ENCODE measurements around the gene UNC79.
"Not testable (repeated sequence)": the region's sequence is repeated elsewhere in the genome, so short reads cannot be mapped to it uniquely, and the experiment has no call there.

UNC79 gene

GRCh38 chr14:93398491-93398890, 32.2 kb upstream of the UNC79 start:
- Histone ChIP-seq H3K9me3 (ENCODE audit: control insufficient read depth, low read length) (no peaks in the 10 kb centered on the region), H3K79me2 (no peaks in the 10 kb centered on the region), H3K9ac (no peak overlapping the region), H3K27me3 (ENCODE audit: control insufficient read depth, insufficient read depth, low read length) (no peaks in the 10 kb centered on the region), H3K4me3 (ENCODE audit: low read depth, low read length) (no peak overlapping the region), H3K36me3 (ENCODE audit: control insufficient read depth, insufficient read depth, low read length) (no peaks in the 10 kb centered on the region), H3K4me2 (ENCODE audit: low read length) (no peak overlapping the region), H2AFZ (no peak overlapping the region), H3K27ac (no peak overlapping the region), H3K4me1 (no peaks in the 10 kb centered on the region)
- no peak for TF ChIP-seq CTCF (IDR thresholded peaks at IDR 0.05)

GRCh38 chr14:93402951-93403350, 27.8 kb upstream of the UNC79 start:
- TF ChIP-seq CTCF (IDR thresholded peaks at IDR 0.05), result no peak
- Histone ChIP-seq H3K79me2 (no peaks in the 10 kb centered on the region), H3K4me2 (ENCODE audit: low read length) (no peak overlapping the region), H3K27me3 (ENCODE audit: control insufficient read depth, insufficient read depth, low read length) (no peaks in the 10 kb centered on the region), H2AFZ (peak overlapping the region; percentile 61), H3K9ac (no peak overlapping the region), H3K4me3 (ENCODE audit: low read depth, low read length) (no peak overlapping the region), H3K4me1 (peaks cover 7% of the 10 kb centered on the region), H3K36me3 (ENCODE audit: control insufficient read depth, insufficient read depth, low read length) (no peaks in the 10 kb centered on the region), H3K9me3 (ENCODE audit: control insufficient read depth, low read length) (no peaks in the 10 kb centered on the region), H3K27ac (no peak overlapping the region)

GRCh38 chr14:93410021-93410420, 20.7 kb upstream of the UNC79 start:
- peaks cover 7% of the 10 kb centered on the region for H3K4me1 ChIP-seq
- H3K27me3 ChIP-seq (ENCODE audit: control insufficient read depth, insufficient read depth, low read length), result no peaks in the 10 kb centered on the region
- no peak overlapping the region for H3K4me2 ChIP-seq (ENCODE audit: low read length)
- H3K9ac ChIP-seq, result no peak overlapping the region
- no peak overlapping the region for H3K4me3 ChIP-seq (ENCODE audit: low read depth, low read length)
- H3K9me3 ChIP-seq (ENCODE audit: control insufficient read depth, low read length), result no peaks in the 10 kb centered on the region
- H2AFZ ChIP-seq, result no peak overlapping the region
- no peak overlapping the region for H3K27ac ChIP-seq
- H3K36me3 ChIP-seq (ENCODE audit: control insufficient read depth, insufficient read depth, low read length), result no peaks in the 10 kb centered on the region
- no peaks in the 10 kb centered on the region for H3K79me2 ChIP-seq
- no peak for TF ChIP-seq CTCF (IDR thresholded peaks at IDR 0.05)

- no peaks in the 10 kb centered on the region for H3K36me3 ChIP-seq (ENCODE audit: control insufficient read depth, insufficient read depth, low read length)
- no peaks in the 10 kb centered on the region for H3K79me2 ChIP-seq
- no peak overlapping the region for H3K4me2 ChIP-seq (ENCODE audit: low read length)
- H3K4me1 ChIP-seq, result peaks cover 7% of the 10 kb centered on the region
- no peak overlapping the region for H3K27ac ChIP-seq
- no peak overlapping the region for H3K9ac ChIP-seq
- H3K9me3 ChIP-seq (ENCODE audit: control insufficient read depth, low read length), result no peaks in the 10 kb centered on the region
- H2AFZ ChIP-seq, result no peak overlapping the region
- TF ChIP-seq CTCF (IDR thresholded peaks at IDR 0.05), result no peak
- H3K27me3 ChIP-seq (ENCODE audit: control insufficient read depth, insufficient read depth, low read length), result no peaks in the 10 kb centered on the region
- no peak overlapping the region for H3K4me3 ChIP-seq (ENCODE audit: low read depth, low read length)
Measured at GRCh38 chr14:93410893-93411292, 19.8 kb upstream of the UNC79 start.

GRCh38 chr14:93425136-93425535, 5.6 kb upstream of the UNC79 start:
- not testable (repeated sequence) for H3K36me3 ChIP-seq (ENCODE audit: control insufficient read depth, insufficient read depth, low read length); H3K27ac ChIP-seq; H3K9me3 ChIP-seq (ENCODE audit: control insufficient read depth, low read length); H3K4me1 ChIP-seq; H2AFZ ChIP-seq; H3K4me2 ChIP-seq (ENCODE audit: low read length); H3K79me2 ChIP-seq; H3K27me3 ChIP-seq (ENCODE audit: control insufficient read depth, insufficient read depth, low read length); H3K9ac ChIP-seq; H3K4me3 ChIP-seq (ENCODE audit: low read depth, low read length)
